ENCODE measurements around the gene SMCR8.

DNA sequence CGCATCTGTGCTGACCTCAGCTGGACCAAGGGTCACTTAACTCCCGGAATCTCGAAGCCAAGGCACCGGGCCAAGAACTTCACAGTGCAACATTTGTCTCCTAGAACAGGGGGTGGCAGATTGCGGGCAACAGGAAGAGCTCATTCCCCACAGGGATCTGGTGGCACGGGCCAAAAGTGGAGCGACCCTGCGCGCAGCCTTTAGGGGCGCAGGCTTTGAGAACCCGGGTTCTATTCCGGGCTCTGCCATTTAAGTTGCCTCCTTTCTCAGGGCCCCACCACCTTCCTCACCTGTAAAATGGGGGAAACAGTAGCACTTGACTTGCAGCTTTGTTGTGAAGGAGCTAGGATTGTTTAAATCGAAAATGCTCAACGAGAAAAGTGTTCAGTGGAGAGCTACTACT, 47.6 kb downstream of the SMCR8 start:
- no peak for TF ChIP-seq BHLHE40 (IDR thresholded peaks at IDR 0.05; ENCODE audit: low read length)
- TF ChIP-seq, protein P1, sequence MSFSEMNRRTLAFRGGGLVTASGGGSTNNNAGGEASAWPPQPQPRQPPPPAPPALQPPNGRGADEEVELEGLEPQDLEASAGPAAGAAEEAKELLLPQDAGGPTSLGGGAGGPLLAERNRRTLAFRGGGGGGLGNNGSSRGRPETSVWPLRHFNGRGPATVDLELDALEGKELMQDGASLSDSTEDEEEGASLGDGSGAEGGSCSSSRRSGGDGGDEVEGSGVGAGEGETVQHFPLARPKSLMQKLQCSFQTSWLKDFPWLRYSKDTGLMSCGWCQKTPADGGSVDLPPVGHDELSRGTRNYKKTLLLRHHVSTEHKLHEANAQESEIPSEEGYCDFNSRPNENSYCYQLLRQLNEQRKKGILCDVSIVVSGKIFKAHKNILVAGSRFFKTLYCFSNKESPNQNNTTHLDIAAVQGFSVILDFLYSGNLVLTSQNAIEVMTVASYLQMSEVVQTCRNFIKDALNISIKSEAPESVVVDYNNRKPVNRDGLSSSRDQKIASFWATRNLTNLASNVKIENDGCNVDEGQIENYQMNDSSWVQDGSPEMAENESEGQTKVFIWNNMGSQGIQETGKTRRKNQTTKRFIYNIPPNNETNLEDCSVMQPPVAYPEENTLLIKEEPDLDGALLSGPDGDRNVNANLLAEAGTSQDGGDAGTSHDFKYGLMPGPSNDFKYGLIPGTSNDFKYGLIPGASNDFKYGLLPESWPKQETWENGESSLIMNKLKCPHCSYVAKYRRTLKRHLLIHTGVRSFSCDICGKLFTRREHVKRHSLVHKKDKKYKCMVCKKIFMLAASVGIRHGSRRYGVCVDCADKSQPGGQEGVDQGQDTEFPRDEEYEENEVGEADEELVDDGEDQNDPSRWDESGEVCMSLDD (CRISPR knock-in tag; IDR thresholded peaks at IDR 0.05; ENCODE audit: borderline replicate concordance): no peak
- TF ChIP-seq, protein P2, sequence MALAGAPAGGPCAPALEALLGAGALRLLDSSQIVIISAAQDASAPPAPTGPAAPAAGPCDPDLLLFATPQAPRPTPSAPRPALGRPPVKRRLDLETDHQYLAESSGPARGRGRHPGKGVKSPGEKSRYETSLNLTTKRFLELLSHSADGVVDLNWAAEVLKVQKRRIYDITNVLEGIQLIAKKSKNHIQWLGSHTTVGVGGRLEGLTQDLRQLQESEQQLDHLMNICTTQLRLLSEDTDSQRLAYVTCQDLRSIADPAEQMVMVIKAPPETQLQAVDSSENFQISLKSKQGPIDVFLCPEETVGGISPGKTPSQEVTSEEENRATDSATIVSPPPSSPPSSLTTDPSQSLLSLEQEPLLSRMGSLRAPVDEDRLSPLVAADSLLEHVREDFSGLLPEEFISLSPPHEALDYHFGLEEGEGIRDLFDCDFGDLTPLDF (CRISPR knock-in tag; IDR thresholded peaks at IDR 0.05): no peak
- TF ChIP-seq ZNF615 (CRISPR knock-in tag; IDR thresholded peaks at IDR 0.05; ENCODE audit: borderline replicate concordance): no peak
- TF ChIP-seq, protein P3, sequence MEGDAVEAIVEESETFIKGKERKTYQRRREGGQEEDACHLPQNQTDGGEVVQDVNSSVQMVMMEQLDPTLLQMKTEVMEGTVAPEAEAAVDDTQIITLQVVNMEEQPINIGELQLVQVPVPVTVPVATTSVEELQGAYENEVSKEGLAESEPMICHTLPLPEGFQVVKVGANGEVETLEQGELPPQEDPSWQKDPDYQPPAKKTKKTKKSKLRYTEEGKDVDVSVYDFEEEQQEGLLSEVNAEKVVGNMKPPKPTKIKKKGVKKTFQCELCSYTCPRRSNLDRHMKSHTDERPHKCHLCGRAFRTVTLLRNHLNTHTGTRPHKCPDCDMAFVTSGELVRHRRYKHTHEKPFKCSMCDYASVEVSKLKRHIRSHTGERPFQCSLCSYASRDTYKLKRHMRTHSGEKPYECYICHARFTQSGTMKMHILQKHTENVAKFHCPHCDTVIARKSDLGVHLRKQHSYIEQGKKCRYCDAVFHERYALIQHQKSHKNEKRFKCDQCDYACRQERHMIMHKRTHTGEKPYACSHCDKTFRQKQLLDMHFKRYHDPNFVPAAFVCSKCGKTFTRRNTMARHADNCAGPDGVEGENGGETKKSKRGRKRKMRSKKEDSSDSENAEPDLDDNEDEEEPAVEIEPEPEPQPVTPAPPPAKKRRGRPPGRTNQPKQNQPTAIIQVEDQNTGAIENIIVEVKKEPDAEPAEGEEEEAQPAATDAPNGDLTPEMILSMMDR (CRISPR knock-in tag; IDR thresholded peaks at IDR 0.05): no peak
